ENCODE measurements around the gene P4HB.

P4HB gene

GRCh38 chr17:81808778-81809555 lies 51.4 kb downstream of the P4HB start:
- DNase-seq = no peak

- no peak for DNase-seq
Observed at GRCh38 chr17:81807839-81808238, 52.5 kb downstream of the P4HB start.

GRCh38 chr17:81807210-81807719 lies 53.1 kb downstream of the P4HB start:
- no peak for DNase-seq

GRCh38 chr17:81806461-81807209 lies 53.7 kb downstream of the P4HB start:
- DNase-seq = no peak

GRCh38 chr17:81805707-81806460 lies 54.5 kb downstream of the P4HB start:
- no peak for DNase-seq

- DNase-seq = no peak
Observed at GRCh38 chr17:81804559-81805399, 55.6 kb downstream of the P4HB start.

- DNase-seq = no peak
Observed at GRCh38 chr17:81803728-81804558, 56.4 kb downstream of the P4HB start, which contains the start of gene GCGR. Gene GCGR (plus strand): TSS chr17:81804150. CDS start chr17:81809019, 4,869 bp downstream.

GRCh38 chr17:81802856-81803643 lies 57.3 kb downstream of the P4HB start:
- no peak for DNase-seq

- DNase-seq = no peak
Observed at GRCh38 chr17:81802048-81802758, 58.1 kb downstream of the P4HB start.

- DNase-seq = no peak
Observed at GRCh38 chr17:81801327-81801726, 59.0 kb downstream of the P4HB start.

GRCh38 chr17:81794509-81794908 lies 65.8 kb downstream of the P4HB start:
- no peak for DNase-seq

- no peak for DNase-seq
Observed at GRCh38 chr17:81794074-81794476, 66.3 kb downstream of the P4HB start.

Measured in activated CD8-positive, alpha-beta memory T cell treated with anti-CD3 and anti-CD28 coated beads for 24 hours (primary cell).